Measurements from ENCODE around the gene TFB2M. TPM values are rescaled to one million over a fixed set of nuclear protein-coding genes. Genes with fewer than 3 reads are reported as not detected.

TFB2M gene
- total RNA-seq, 1 experiment from 2014 or later = 27.7 TPM

- no peak overlapping the region for H3K56ac ChIP-seq (ENCODE audit: insufficient read length, low read depth, low read length)
- WGBS (ENCODE audit: extremely low coverage, insufficient read length, low lambda C conversion rate) = no CpG with 5 or more reads among the region's 3 CpGs
- H2AK5ac ChIP-seq (ENCODE audit: insufficient read length, low read length) = no peak overlapping the region
- no peak overlapping the region for H4K91ac ChIP-seq (ENCODE audit: insufficient read length, low read depth, low read length)
- no peak overlapping the region for H3K4me2 ChIP-seq (ENCODE audit: insufficient read depth, insufficient read length, low read length)
- H4K8ac ChIP-seq (replicated peaks; ENCODE audit: insufficient read length, low read depth, low read length) = no peak overlapping the region
- no peak overlapping the region for H3K27ac Mint-ChIP-seq
- H2BK12ac ChIP-seq (ENCODE audit: insufficient read length, low read depth, low read length) = no peak overlapping the region
- H3K9me3 Mint-ChIP-seq = no peaks in the 10 kb centered on the region
- H3K23ac ChIP-seq (ENCODE audit: insufficient read length, low read depth, low read length) = no peak overlapping the region
- no peaks in the 10 kb centered on the region for H3K27me3 Mint-ChIP-seq (ENCODE audit: low read depth)
- peak; percentile 60 for DNase-seq
- no peak overlapping the region for H3K4ac ChIP-seq (ENCODE audit: low read depth, low read length)
- no peak overlapping the region for H3K4me3 Mint-ChIP-seq
- TF ChIP-seq, protein P1, sequence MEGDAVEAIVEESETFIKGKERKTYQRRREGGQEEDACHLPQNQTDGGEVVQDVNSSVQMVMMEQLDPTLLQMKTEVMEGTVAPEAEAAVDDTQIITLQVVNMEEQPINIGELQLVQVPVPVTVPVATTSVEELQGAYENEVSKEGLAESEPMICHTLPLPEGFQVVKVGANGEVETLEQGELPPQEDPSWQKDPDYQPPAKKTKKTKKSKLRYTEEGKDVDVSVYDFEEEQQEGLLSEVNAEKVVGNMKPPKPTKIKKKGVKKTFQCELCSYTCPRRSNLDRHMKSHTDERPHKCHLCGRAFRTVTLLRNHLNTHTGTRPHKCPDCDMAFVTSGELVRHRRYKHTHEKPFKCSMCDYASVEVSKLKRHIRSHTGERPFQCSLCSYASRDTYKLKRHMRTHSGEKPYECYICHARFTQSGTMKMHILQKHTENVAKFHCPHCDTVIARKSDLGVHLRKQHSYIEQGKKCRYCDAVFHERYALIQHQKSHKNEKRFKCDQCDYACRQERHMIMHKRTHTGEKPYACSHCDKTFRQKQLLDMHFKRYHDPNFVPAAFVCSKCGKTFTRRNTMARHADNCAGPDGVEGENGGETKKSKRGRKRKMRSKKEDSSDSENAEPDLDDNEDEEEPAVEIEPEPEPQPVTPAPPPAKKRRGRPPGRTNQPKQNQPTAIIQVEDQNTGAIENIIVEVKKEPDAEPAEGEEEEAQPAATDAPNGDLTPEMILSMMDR (conservative IDR thresholded peaks at IDR 0.05) = peak; percentile 83
- H4K5ac ChIP-seq (ENCODE audit: insufficient read length, low read depth, low read length) = no peak overlapping the region
- no peaks in the 10 kb centered on the region for H3K27me3 ChIP-seq (ENCODE audit: insufficient read depth, low read length)
- H3K36me3 Mint-ChIP-seq (ENCODE audit: insufficient read depth in 1 of 3, low read depth in 3 of 3) = no peaks in the 10 kb centered on the region
- H3K79me2 ChIP-seq (ENCODE audit: insufficient read depth, low read length) = no peaks in the 10 kb centered on the region
- H2BK120ac ChIP-seq (ENCODE audit: low read depth, low read length, poor library complexity, severe bottlenecking) = no peak overlapping the region
- no peak overlapping the region for H3T11ph ChIP-seq (ENCODE audit: low read length)
- H2AFZ ChIP-seq (ENCODE audit: low read length) = no peak overlapping the region
- H3K18ac ChIP-seq (ENCODE audit: insufficient read length, low read depth, low read length) = no peak overlapping the region
- H2BK15ac ChIP-seq (ENCODE audit: low read depth, low read length) = no peak overlapping the region
- H3K79me1 ChIP-seq (ENCODE audit: insufficient read depth, low read depth, low read length, poor library complexity, severe bottlenecking) = no peaks in the 10 kb centered on the region
- no peaks in the 10 kb centered on the region for H3K23me2 ChIP-seq (ENCODE audit: insufficient read length, low read depth, low read length, poor library complexity, severe bottlenecking)
- no peak overlapping the region for H3K9ac ChIP-seq (ENCODE audit: extremely low read depth, insufficient read length, low read length)
- H3K14ac ChIP-seq (ENCODE audit: insufficient read depth, low read length) = no peak overlapping the region
- peaks cover 7 to 8% of the 10 kb centered on the region in 2 experiments for H3K4me1 Mint-ChIP-seq
- H3K27ac ChIP-seq (ENCODE audit: insufficient read length, low read depth, low read length) = no peak overlapping the region
- no peaks in the 10 kb centered on the region for H3K9me3 ChIP-seq (ENCODE audit: control insufficient read depth, low read depth, low read length)
- H2BK5ac ChIP-seq (ENCODE audit: insufficient read length, low read length) = no peak overlapping the region
- no peaks in the 10 kb centered on the region for H4K20me1 ChIP-seq (ENCODE audit: control insufficient read depth, insufficient read depth, insufficient read length)
- no peak overlapping the region for H2BK20ac ChIP-seq (ENCODE audit: low read depth, low read length, poor library complexity, severe bottlenecking)
- no peaks in the 10 kb centered on the region for H3K4me1 ChIP-seq (ENCODE audit: insufficient read depth, low read length)
Observed at GRCh38 chr1:246492611-246493245, 73.3 kb downstream of the TFB2M start.

Measured in H9 (cell line).